EH (cell line): ENCODE data around the gene GSTM2.
A peak's percentile ranks its signal among the peaks of the same experiment; 100 is the strongest.

Source experiments
- DNase-seq: peaks from one replicate; pipeline ENCODE4 v3.0.0-alpha.2; 2015; ENCODE audit warnings: low read depth

The GSTM2 gene

DNA sequence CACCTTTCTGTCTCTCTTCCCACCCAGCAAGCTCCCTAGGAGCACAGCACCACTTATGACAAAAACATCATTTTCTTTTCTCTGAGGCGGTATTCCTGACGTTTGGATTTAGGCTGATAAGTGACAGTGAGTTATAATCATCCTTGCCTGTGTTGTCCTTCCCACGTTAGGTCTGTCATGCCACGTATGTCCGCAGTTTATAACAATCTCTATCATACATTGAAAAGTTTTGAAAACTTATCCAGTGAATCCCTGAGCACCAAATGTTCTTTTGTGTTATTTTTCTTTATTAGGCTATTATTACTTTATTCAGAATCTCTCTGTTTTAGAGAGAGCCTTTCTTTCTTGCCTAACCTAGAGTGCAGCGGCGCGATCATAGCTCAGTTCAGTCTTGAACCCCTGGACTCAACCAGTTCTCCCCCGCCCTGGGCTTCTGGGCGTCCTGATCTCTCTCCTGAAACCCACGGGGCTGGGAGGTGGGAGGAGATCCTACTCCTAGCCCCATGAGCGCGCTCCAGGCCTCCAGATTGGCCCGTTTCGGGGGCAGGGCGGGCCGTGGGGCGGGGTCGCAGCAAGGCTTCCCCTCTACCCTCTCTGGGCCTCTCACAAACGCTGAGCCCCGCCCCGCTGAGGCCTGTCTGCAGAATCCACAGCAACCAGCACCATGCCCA lies at the start of gene GSTM2:
GSTM2 (plus strand) TSS at position 606 of the 671 bp plus-strand sequence; CDS start at position 665, 59 bp downstream.
- peak; percentile 88 for DNase-seq

GRCh38 chr1:109618661-109619575 lies 48.9 kb upstream of the GSTM2 start:
- DNase-seq: no peak

DNA sequence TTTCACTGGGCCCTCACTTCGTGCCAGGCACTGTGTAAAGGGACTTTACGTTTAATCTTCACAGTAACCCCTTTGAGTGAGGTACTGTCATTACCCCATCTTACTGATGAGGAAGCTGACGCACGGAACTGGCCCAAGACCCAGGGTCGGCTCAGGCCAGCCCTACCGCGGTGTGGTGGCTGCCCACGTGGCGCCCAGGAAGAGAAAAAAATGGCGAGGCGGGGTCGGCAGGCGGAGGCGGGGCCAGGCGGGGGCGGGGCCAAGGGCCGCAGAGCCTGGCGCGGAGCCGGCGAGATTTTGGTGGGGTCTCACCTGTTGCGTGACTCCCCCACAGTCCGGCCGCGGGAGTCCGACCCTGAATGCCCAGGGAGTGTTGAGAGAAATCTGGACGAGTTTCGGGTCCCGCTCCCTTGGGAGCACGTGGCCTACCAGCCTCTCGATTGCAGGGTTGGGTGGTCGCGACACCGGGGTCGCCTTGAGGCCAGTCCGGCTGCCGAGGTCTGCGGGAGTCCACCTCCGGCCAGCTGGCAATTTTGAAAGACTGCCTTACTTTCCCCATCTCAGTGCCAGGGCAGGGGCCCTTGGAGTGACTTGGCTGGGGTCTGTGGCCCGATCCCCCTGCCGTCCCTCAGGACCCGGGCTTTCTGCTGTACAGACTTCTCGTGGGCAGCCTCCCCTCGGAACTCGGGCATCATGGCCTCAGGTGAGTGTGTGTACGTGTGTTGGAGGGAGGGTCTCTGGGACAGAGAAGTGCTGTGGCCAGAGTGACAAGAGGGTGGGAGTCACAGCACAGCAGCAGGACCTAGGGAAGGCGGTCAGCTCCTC lies 48.1 kb upstream of the GSTM2 start, which contains the start of the genes AMPD2 and GNAT2:
AMPD2 (plus strand) TSS at position 262 of the 825 bp plus-strand sequence. CDS start 1,339 bp downstream, outside the sequence.
GNAT2 (minus strand) TSS at position 41 of the 825 bp plus-strand sequence. CDS start 6,746 bp downstream, outside the sequence.
- peak; percentile 90 for DNase-seq

GRCh38 chr1:109620401-109620791 lies 47.5 kb upstream of the GSTM2 start:
- DNase-seq: peak; percentile 82

DNA sequence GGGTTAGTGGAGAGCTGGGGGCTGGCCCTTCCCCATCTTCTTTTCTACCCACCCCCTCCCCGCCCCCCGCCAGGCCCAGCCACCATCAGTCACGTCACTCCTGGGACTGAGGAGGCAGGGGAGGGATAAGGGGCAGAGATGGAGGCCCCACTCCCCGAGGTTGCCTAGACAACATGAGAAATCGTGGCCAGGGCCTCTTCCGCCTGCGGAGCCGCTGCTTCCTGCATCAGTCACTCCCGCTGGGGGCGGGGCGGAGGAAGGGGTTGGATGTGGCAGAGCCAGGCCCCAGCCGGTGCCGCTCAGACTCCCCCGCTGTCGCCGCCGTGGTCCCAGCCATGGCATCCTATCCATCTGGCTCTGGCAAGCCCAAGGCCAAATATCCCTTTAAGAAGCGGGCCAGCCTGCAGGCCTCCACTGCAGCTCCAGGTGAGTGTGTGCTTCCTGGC lies 47.0 kb upstream of the GSTM2 start:
- DNase-seq: peak; percentile 97

GRCh38 chr1:109621379-109622136 lies 46.3 kb upstream of the GSTM2 start:
- peak; percentile 25 for DNase-seq

GRCh38 chr1:109622137-109622892 lies 45.5 kb upstream of the GSTM2 start:
- DNase-seq: no peak

- DNase-seq: no peak
Measured at GRCh38 chr1:109622895-109623294, 45.0 kb upstream of the GSTM2 start.

DNA sequence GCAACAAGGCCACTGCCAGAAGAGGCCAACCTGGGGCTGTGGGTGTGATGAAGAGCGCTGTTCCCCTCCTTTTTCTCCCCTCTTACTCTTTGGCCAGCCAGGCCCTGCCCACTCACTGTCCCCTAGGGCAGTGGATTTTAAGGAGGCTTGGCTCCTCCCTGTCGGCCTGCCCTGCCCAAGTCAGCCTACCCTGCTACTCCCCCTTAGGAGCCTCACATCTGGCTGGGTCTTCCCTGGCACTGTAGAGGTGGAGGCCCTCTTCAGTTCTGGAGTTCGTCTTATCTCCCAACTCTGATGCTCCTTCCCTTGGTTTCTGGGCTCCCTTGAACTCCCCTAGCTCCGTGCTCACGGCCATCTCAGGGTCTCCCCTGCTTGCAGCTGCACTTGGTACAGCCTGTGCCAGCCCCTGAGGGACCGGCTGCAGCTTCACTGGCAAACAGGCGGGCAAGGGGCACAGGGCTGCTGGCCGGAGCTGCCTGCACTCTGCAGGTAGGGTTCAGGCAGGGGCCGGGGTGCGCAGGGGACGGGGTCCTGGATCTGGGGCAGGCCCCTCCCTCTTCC lies 44.2 kb upstream of the GSTM2 start:
- DNase-seq: no peak

GRCh38 chr1:109624201-109625010 lies 43.5 kb upstream of the GSTM2 start:
- DNase-seq: no peak

GRCh38 chr1:109625176-109625575 lies 42.7 kb upstream of the GSTM2 start:
- no peak for DNase-seq

- no peak for DNase-seq
Measured at GRCh38 chr1:109625601-109626560, 42.0 kb upstream of the GSTM2 start.

GRCh38 chr1:109626682-109627408 lies 41.0 kb upstream of the GSTM2 start:
- no peak for DNase-seq

- DNase-seq: no peak
Measured at GRCh38 chr1:109627692-109628399, 40.0 kb upstream of the GSTM2 start.

GRCh38 chr1:109628540-109629321 lies 39.1 kb upstream of the GSTM2 start:
- no peak for DNase-seq
